DMS79 treated with DMSO at 0.1 percent for 48 hours (cell line): ENCODE measurements around the gene LSM12.

Experiments
- DNase-seq: peaks from one replicate; lab custom pipeline; 2025; lab: John Stamatoyannopoulos, UW

The LSM12 gene

GRCh38 chr17:44095647-44096496, 29.4 kb upstream of the LSM12 start:
- peak; percentile 42 for DNase-seq

GRCh38 chr17:44095388-44095646, 28.8 kb upstream of the LSM12 start:
- no peak for DNase-seq

GRCh38 chr17:44094701-44095387, 28.4 kb upstream of the LSM12 start:
- no peak for DNase-seq

GRCh38 chr17:44093231-44093900, 26.9 kb upstream of the LSM12 start:
- DNase-seq: no peak

- no peak for DNase-seq
Measured at GRCh38 chr17:44092051-44092450, 25.6 kb upstream of the LSM12 start.

- DNase-seq: no peak
Measured at GRCh38 chr17:44091200-44091997, 24.9 kb upstream of the LSM12 start.

- no peak for DNase-seq
Measured at GRCh38 chr17:44088254-44088653, 21.8 kb upstream of the LSM12 start.

GRCh38 chr17:44087319-44087718, 20.8 kb upstream of the LSM12 start:
- no peak for DNase-seq

GRCh38 chr17:44086364-44087311, 20.2 kb upstream of the LSM12 start:
- no peak for DNase-seq

GRCh38 chr17:44085908-44086307, 19.4 kb upstream of the LSM12 start:
- no peak for DNase-seq

GRCh38 chr17:44084921-44085320, 18.4 kb upstream of the LSM12 start:
- DNase-seq: no peak

GRCh38 chr17:44084131-44084538, 17.7 kb upstream of the LSM12 start:
- no peak for DNase-seq

GRCh38 chr17:44083250-44083849, 16.9 kb upstream of the LSM12 start:
- no peak for DNase-seq

GRCh38 chr17:44082256-44082927, 15.9 kb upstream of the LSM12 start:
- DNase-seq: no peak

- no peak for DNase-seq
Measured at GRCh38 chr17:44081681-44082080, 15.2 kb upstream of the LSM12 start.

- no peak for DNase-seq
Measured at GRCh38 chr17:44079877-44080821, 13.7 kb upstream of the LSM12 start.

- no peak for DNase-seq
Measured at GRCh38 chr17:44078412-44078811, 11.9 kb upstream of the LSM12 start.

- no peak for DNase-seq
Measured at GRCh38 chr17:44077595-44077909, 11.1 kb upstream of the LSM12 start.
